Spleen (tissue), 11 donors: ENCODE measurements around the gene OXLD1. TPM values are rescaled to one million over a fixed set of nuclear protein-coding genes. Genes with fewer than 3 reads are reported as not detected.

Source experiments
- DNase-seq: peaks from one replicate; pipeline ENCODE4 v3.0.0-alpha.2; 2020
- H3K27ac ChIP-seq, 8 donors: fragments of 200-600 bp; sonication (generic) in 7 of 8; 1 replicate in 4 of 8; 2 replicates in 4 of 8; pipeline versions ENCODE4 v1.5.0 to v1.8.0; 2016 to 2021; ENCODE audit warnings: inconsistent platforms in 4 of 8, mild to moderate bottlenecking in 4 of 8, moderate library complexity in 1 of 8
- H3K27me3 ChIP-seq, 7 donors: fragments of 200-600 bp; sonication (generic) in 6 of 7; replicated peaks in 1 of 7; 1 replicate in 4 of 7; 2 replicates in 3 of 7; pipeline versions ENCODE4 v1.5.0 to v1.8.0; 2016 to 2021; ENCODE audit warnings: inconsistent platforms in 3 of 7, mild to moderate bottlenecking in 1 of 7
- H3K36me3 ChIP-seq, 6 donors: fragments of 200-600 bp; sonication (generic) in 5 of 6; 1 replicate in 4 of 6; 2 replicates in 2 of 6; pipeline versions ENCODE4 v1.5.0 to v1.8.0; 2016 to 2021; ENCODE audit warnings: inconsistent platforms in 2 of 6
- H3K4me1 ChIP-seq, 6 donors: fragments of 200-600 bp; sonication (generic) in 5 of 6; 1 replicate in 3 of 6; 2 replicates in 3 of 6; pipeline versions ENCODE4 v1.5.0 to v1.8.0; 2016 to 2021; ENCODE audit warnings: inconsistent platforms in 3 of 6
- H3K4me3 ChIP-seq, 8 donors: fragments of 200-600 bp; sonication (generic) in 7 of 8; 1 replicate in 4 of 8; 2 replicates in 4 of 8; pipeline versions ENCODE4 v1.5.0 to v1.8.0; 2016 to 2021; ENCODE audit warnings: inconsistent platforms in 4 of 8, mild to moderate bottlenecking in 4 of 8, moderate library complexity in 2 of 8
- H3K9me3 ChIP-seq, 8 donors: fragments of 200-600 bp; sonication (generic) in 7 of 8; 1 replicate in 4 of 8; 2 replicates in 4 of 8; pipeline versions ENCODE4 v1.5.0 to v1.8.0; 2016 to 2021; ENCODE audit warnings: inconsistent platforms in 4 of 8
- CTCF ChIP-seq, 11 experiments: fragments of 200-600 bp in 7 of 11; fragments of 450-650 bp in 4 of 11; sonication (generic) in 4 of 11; IDR thresholded peaks in 8 of 11; conservative IDR thresholded peaks in 3 of 11; 1 replicate in 7 of 11; 2 replicates in 4 of 11; pipeline versions ENCODE4 v1.4.0 to v1.8.0; 2016 to 2021; ENCODE audit warnings: antibody characterized with exemption in 11 of 11, inconsistent platforms in 4 of 11, mild to moderate bottlenecking in 1 of 11
- POLR2A ChIP-seq, 3 donors: fragments of 450-650 bp; IDR thresholded peaks; one replicate each; pipeline ENCODE4 v1.5.1; 2017; ENCODE audit warnings: antibody characterized with exemption in 3 of 3, mild to moderate bottlenecking in 1 of 3
- POLR2AphosphoS5 ChIP-seq, 3 donors: sonication (generic); formaldehyde crosslinking; IDR thresholded peaks; one replicate each; pipeline ENCODE4 v1.5.1; 2017; ENCODE audit warnings: antibody characterized with exemption in 3 of 3
- WGBS, 5 donors: extraction: QIAGEN DNeasy Blood & Tissue Kit in 3 of 5; methylation state at CpG; one replicate each; pipeline versions ENCODE4 v1.1.5 to v1.1.7; 2013 to 2018; 5-methylcytosine and 5-hydroxymethylcytosine counted together
- intact Hi-C: fragments of 100-400 bp; cut with DNase I; formaldehyde crosslinking; loops from one replicate; pipeline ENCODE4 v1.15.0; 2023; ENCODE audit warnings: low total_unique reads
- polyA plus RNA-seq, 3 donors: library from polyadenylated mRNA; stranded (reverse); fragments of 200-250 nt; gene quantifications; one replicate each; pipeline ENCODE4 v1.2.1, GENCODE V29; 2013
- total RNA-seq, 7 donors: library from RNA; depleted of rRNA in 3 of 7; stranded (reverse); fragments of >200 nt in 3 of 7; fragmentation: NEBNext Ultra II Directional in 4 of 7; extraction: Animal tissue kit (Norgen Biotek cat#: 25700) in 4 of 7; gene quantifications; one replicate each; pipeline versions ENCODE4 v1.1.0 to v1.2.1, GENCODE V29; 2016 to 2021
- donor health status: healthy with polysubstance abuse.
- donor health status: DM: no; HTN: no; CAD: no; lungs with moderate emphysema.
- donor health status: DM: no; HTN: no; CAD: no.
- donor health status: Bipolar disorder and iron deficiency.
- donor health status: healthy.
- donor health status: DM: no; HTN: no; CAD: no.
- donor health status: DM: yes; HTN: yes; CAD: no.

OXLD1 gene
- total and polyA plus RNA-seq, 10 donors, result 29.4 to 110 (median 36.8) TPM

GRCh38 chr17:81711814-81712467 is 45.5 kb upstream of the OXLD1 start, which contains the start of gene SLC25A10:
SLC25A10 (plus strand) TSS chr17:81712284; CDS start chr17:81712427, 143 bp downstream.
- Histone ChIP-seq H3K4me1 (peaks cover 22 to 57% (median 34%) of the 10 kb centered on the region in 6 donors), H3K9me3 (no peaks in the 10 kb centered on the region), H3K4me3 (peak within 1 kb of the TSS; percentile 66 to 99 (median 90)), H3K27me3 (no peaks in the 10 kb centered on the region), H3K27ac (peak within 1 kb of the TSS in 5 of 8 donors; percentile 54 to 82 (median 77)), H3K36me3 (peaks cover 0 to 33% (median 11%) of the 10 kb centered on the region in 6 donors)
- DNase-seq, result peak; percentile 92
- intact Hi-C loops, result no loop called here
- WGBS, 5 donors, result 0 to 1% (median 0%) methylated on average over 6 to 89 of the region's 89 CpGs
- TF ChIP-seq CTCF (IDR thresholded peaks at IDR 0.05 in 8 of 11, conservative IDR thresholded peaks at IDR 0.05 in 3 of 11) (peak in 4 of 11 experiments; percentile 23 to 40 (median 26)), POLR2A (IDR thresholded peaks at IDR 0.05) (no peak), POLR2AphosphoS5 (IDR thresholded peaks at IDR 0.05) (peak; percentile 50 to 81 (median 65))

DNA sequence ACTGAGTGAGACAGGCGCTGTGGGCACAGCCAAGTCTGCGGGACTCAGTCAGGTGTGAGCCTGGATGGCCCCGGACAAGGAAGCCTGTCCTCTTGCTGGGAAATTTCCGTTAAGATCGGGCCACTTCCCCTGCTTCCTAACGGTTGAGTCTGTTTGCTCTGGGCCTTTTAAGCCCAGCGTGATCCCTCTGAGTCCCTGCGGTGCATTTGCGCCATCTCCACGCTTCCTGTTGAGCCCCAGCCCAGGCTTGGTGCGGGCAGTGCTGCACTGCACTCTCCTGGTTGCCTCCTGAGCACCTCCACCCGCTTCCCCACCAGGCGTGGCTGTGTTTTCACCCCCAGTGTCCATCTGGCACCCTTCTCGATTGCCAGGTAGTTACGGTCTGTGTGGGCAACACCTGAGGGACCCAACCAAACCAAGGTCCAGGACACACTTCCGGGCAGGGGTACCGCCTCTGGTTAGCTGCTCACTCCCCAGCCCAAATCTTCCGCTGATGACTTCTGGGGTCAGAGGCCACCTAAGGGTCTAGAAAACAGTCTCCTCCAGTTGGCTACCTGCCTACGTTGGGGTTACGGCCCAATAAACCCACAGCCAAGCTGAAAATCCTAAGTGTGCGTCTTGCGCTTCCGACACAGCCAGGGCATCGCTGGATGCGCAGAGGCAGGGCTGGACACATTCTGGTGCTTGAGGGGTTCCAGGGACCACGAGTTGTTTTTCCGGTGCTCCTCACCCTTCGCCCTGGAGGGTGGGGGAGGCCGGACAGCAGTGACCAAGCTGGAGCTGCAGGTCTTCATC is 44.3 kb upstream of the OXLD1 start:
- no peaks in the 10 kb centered on the region for H3K9me3 ChIP-seq
- H3K36me3 ChIP-seq, result peaks cover 0 to 35% (median 22%) of the 10 kb centered on the region in 6 donors
- peaks cover 22 to 57% (median 36%) of the 10 kb centered on the region in 6 donors for H3K4me1 ChIP-seq
- 5 to 27% (median 13%) methylated on average over 20 to 29 of the region's 29 CpGs for WGBS, 5 donors
- TF ChIP-seq POLR2A (IDR thresholded peaks at IDR 0.05), result no peak
- no peak for TF ChIP-seq CTCF (IDR thresholded peaks at IDR 0.05 in 8 of 11, conservative IDR thresholded peaks at IDR 0.05 in 3 of 11)
- peak; percentile 48 to 72 (median 60) for TF ChIP-seq POLR2AphosphoS5 (IDR thresholded peaks at IDR 0.05)
- peak; percentile 81 for DNase-seq
- H3K4me3 ChIP-seq, result peak overlapping the region in 5 of 8 donors; percentile 87 to 99 (median 93)
- intact Hi-C loops, result no loop called here
- H3K27ac ChIP-seq, result peak overlapping the region in 3 of 8 donors; percentile 22 to 81 (median 77)
- no peaks in the 10 kb centered on the region for H3K27me3 ChIP-seq

- TF ChIP-seq CTCF (IDR thresholded peaks at IDR 0.05 in 8 of 11, conservative IDR thresholded peaks at IDR 0.05 in 3 of 11) (no peak), POLR2A (IDR thresholded peaks at IDR 0.05) (no peak), POLR2AphosphoS5 (IDR thresholded peaks at IDR 0.05) (peak in 2 of 3 donors; percentile 36 to 43)
- WGBS, 5 donors, result 88 to 97% (median 90%) methylated on average over 13 to 17 of the region's 17 CpGs
- no peak overlapping the region for H3K4me3 ChIP-seq
- intact Hi-C loops, result no loop called here
- H3K4me1 ChIP-seq, result peaks cover 31 to 58% (median 46%) of the 10 kb centered on the region in 6 donors
- H3K27me3 ChIP-seq, result no peaks in the 10 kb centered on the region
- H3K9me3 ChIP-seq, result no peaks in the 10 kb centered on the region
- H3K36me3 ChIP-seq, result peaks cover 0 to 48% (median 31%) of the 10 kb centered on the region in 6 donors
- no peak overlapping the region for H3K27ac ChIP-seq
- DNase-seq, result peak; percentile 76
Measured at GRCh38 chr17:81708739-81709185, 42.4 kb upstream of the OXLD1 start.
